GM18498 (cell line): ENCODE data around the gene FNDC7.
"Not testable (repeated sequence)": the region's sequence is repeated elsewhere in the genome, so short reads cannot be mapped to it uniquely, and the experiment has no call there.

Experiments used
- ATAC-seq: cut with Tn5 transposase; IDR thresholded peaks from one replicate; pipeline ENCODE4 v1.9.1; 2021; ENCODE audit warnings: mild to moderate bottlenecking, moderate library complexity; ENCODE audit not compliant: unreplicated experiment

FNDC7 gene, protein sequence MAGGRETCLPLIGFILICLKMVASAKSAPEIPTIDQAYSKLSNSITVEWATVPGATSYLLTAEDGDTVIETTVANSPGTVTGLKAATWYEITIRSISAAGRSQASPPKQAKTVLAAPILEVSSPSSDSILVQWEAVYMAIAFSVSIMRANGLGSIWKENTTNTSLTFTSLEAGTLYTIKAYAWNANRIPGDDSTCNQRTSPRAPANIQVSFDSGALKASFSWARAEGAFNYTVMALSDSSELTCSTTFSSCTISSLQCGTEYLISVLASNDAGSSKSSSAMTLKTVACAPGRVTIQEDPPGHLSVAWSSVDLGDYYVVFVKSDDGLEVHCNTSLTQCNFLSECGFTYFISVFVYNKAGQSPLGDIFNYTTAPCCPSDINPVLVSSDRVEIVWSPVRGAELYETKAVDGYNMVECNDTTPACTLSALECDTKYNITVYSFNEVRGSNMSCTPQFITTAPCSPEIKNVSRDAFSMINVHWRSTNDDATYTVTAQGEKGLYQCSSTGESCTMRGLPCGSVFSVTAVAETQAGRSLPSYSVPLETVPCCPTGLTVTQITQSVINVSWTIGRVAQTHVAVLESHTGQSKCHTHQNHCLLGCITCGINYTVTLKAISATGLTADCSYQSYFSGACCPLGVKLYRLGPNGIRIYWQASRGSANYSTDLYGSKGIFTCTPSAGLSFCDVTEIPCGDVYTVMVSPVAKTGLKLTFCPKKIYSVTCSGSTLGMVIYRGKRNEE

DNA sequence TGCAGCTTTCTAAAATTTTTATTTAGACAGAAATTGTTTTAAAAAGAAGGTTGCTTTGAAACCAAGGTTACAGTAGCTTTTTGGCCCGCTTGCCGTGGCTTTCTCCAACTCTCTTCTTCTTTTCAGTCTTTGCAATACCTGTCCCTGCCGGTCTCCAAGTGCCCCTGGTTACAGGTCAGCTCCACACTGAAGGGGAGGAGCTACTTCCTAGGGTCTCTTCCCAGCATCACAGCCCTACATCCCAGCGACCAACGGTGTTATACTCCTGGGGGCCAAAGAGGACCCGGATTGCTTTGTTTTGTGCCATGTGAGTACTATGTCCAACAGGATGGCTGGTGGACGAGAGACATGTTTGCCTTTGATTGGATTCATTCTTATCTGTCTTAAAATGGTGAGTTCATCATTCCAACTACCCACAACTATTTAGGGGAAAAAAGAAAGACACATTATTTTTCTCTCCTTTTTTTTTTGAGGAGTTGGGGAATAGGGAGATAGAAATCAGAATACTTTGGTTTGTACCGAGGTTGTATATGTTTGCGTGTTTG, at the start of gene FNDC7:
TSS of gene FNDC7 (plus strand) at position 303 of the 545 bp plus-strand sequence. CDS start at position 329, 26 bp downstream.
- ATAC-seq: no peak

DNA sequence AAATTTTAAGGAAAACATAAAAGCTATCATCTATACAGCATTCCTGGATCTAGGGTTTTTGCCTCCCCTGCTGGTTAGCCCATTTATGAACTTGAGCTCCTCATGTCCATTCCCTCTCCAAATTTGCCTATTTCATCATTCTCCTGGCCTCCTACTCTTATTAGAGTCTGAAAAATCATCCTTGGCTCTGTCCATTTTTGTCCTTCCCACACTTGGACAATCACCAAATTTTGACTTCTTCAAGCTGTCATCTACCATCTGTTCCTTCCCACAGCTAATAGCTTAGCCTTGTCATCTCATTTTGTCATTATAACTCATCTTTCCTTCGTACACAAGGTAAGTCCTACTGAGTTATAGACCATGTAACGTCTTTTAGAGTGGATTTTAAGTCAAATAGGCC, 49.6 kb upstream of the FNDC7 start:
- ATAC-seq: no peak

DNA sequence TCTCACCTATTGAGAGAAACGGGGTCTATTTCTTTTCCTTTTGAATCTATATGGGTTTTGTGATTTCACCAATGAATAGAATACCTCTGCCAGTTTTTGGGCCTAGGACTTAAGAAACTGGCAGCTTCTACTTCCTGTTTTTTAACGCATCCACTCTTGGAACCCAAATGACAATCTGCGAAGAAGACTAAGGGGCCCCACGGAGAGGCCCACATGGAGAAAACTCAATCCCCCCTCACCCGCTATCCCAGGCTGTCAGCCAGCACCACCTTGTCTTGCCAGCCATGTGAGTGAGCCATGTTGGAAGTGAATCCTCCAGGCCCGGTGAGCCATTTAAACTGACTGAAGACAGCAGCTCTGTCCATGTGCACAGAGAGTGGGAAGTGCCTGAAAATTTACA, 48.2 kb upstream of the FNDC7 start:
- no peak for ATAC-seq

DNA sequence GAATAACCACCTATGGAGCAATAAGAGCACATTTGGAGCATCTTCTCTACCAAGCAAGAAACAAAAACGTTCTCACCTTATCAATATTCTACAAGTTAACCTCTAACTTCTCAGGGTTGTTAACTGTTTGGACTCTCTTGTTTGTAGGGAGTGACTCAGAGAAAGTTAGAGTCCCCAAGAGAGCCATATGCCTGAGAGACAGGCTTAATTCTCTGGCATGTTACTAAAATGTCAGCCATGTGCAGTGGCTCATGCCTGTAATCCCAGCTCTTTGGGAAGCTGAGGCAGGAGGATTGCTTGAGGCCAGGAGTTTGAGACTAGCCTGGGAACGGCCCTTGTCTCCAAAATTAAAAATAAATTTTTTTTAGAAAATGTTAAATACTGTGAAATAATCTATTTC, 47.6 kb upstream of the FNDC7 start:
- no peak for ATAC-seq

DNA sequence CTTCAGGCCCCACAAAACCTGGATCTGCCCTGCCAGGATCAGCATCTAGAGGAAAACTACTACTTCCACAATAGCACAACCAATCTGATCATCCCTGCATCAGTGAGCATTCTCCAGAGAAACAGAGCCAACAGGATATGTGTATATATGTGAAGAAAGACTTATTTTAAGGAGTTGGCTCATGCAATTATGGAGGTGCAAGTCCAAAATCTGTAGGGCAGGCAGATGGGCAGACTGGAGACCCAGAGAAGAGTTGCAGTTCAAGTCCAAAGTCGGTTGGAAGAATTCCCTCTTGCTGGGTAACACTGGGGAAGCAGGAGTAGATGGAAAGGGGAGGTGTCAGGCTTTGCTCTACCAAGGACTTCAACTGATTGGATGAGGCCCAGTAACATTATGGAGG, 46.9 kb upstream of the FNDC7 start:
- ATAC-seq: no peak

DNA sequence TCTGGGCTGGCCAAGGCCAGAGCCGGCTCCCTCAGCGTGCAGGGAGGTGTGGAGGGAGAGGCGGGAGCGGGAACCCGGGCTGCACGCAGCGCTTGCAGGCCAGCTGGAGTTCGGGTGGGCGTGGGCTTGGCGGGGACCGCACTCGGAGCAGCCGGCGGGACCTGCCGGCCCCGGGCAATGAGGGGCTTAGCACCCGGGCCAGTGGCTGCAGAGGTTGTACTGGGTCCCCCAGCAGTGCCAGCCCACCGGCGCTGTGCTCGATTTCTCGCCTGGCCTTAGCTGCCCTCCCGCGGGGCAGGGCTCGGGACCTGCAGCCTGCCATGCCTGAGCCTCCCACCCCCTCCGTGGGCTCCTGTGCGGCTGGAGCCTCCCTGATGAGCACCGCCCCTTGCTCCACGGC, 45.3 kb upstream of the FNDC7 start:
- ATAC-seq: not testable (repeated sequence)

DNA sequence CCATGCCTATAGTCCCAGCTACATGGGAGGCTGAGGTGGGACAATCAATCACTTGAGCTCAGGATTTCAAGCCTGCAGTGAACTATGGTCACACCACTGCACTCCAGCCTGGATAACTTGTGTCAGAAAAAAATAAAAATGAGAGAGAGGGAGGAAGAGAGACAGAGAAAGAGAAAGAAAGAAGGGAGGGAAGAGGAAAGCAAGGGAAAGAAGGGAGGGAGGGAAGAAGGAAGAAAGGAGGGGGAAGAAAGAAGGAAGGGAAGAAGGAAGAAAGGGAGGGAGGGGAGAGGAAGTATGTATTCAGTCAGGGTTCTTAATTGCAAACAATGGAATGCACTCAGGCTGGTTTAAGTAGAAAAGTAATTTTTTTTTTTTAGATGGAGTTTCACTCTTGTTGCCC, 43.9 kb upstream of the FNDC7 start:
- no peak for ATAC-seq

DNA sequence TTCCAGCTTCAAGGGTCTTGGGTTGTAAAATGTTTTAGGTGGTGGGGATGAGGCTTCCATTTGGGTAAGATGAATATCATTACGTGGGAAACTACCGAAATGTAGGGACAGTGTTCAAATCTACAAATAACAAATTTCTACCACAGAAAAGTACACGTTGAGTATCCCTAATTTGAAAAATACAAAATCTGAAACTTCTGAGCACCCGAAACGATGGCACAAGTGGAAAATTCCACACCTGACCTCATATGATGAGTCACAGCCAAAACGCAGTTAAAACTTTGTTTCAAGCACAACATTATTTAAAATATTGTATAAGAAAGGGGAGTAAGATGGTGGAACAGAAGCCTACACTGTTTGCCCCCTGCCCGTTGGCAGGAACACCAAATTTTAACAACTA, 43.0 kb upstream of the FNDC7 start:
- ATAC-seq: no peak

DNA sequence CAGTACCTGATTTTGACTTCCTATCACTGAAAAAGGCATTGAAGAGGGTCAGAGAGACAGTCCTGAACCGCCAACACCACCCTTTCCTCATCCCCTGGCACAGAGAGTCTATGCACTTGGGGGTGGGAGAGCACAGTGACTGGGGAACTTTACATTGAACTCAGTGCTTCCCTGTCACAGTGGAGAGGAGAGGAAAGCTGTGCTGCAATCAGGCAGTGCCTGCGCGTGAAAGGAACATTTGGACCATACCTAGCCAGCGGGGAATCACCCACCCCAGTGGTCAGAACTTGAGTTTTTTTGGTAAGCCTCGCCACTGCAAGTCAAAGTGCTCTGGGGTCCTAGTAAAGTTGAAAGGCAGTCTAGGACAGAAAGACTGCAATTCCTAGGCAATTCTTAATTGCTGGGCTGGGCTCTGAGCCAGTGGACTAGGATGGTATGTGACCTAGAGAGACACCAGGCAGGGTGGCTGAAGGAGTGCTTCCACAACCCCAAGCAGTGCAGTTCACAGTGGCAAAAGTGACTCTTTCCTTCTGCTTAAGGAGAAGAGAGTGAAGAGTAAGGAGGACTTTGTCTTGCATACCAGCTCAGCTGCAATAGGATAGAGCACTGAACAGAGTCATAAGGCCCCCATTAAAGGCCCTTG, 42.5 kb upstream of the FNDC7 start:
- no peak for ATAC-seq

DNA sequence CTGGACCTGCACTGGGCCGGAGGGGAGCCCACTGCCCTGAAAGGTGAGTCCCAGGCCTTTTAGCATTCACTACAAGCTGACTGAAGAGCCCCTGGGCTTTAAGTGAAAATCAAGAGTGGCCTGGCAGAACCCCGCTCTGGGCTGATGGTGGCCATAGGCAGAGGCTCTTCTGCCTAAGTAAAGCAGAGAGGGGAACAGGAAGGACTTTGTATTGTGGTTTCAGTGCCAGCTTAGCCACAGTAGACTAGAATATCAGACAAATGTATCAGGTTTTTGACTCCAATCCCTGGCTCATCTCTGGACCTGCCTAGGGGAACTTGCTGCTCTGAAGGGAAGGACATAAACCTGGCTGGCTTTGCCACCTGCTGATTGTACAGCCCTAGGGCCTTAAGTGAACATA, 41.6 kb upstream of the FNDC7 start:
- no peak for ATAC-seq

DNA sequence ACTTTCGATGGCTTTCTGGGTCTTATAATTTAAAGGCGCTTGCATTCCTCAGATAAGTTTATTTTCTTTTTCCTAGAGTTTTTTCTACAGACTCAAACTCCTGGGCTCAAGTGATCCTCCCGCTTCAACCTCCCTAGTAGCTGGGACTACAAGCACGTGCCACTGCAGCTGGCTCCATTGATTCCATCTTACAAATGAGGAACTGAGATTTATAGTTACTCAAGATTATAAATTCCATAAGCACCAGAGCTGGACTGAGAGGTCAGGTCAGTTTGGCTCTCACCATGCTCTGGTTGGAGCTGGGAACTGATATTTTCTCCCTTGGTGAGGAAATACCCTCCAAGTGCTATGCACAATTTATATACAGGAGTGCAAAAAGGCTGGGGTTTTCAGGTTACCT, 34.0 kb upstream of the FNDC7 start:
- no peak for ATAC-seq

DNA sequence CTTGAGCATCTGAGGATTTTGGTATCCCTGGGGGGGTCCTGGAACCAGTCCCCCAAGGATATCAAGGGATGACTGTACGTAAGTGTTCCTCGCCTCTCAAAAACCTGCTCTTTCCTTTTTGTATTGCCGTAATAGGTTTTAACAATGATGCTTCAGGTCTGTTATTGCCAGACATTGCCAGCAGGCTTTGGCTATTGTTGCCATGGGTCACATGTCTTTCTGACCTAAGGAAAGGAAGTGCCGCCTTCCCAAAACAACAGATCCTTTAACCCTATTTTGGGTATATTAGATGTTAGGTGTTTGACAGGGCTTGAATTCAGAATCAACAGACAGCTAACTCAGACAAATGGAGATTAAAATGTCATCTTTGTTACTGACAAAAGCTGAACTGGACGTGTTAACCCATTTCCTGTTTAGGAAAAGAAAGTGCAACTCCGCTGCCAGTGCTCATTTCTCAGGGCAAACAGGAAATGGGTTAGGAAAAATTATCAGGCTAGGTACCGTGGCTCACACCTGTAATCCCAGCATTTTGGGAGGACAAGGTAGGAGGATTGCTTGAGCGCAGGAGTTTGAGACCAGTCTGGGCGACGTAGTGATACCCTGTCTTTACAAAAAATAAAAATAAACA, 33.0 kb upstream of the FNDC7 start:
- ATAC-seq: no peak

DNA sequence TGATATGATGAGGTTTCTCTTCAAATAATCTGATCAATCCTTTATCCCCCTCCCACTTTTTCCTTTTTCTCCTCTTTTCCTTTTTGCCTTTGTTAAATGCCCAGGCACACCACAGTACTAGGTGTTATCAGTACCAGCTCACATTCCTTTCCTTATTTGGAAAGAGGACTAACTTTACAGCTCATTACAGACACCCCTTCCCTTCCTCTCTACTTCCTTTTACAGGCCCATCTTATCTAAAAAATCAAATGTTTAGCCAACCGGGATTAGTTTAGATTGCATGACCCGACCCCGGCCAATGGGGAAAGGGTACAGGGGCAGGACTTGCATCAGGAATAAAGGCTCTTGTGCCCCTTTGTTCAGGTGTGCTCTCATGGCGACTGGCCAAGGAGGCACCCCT, 31.0 kb upstream of the FNDC7 start:
- ATAC-seq: not testable (repeated sequence)

DNA sequence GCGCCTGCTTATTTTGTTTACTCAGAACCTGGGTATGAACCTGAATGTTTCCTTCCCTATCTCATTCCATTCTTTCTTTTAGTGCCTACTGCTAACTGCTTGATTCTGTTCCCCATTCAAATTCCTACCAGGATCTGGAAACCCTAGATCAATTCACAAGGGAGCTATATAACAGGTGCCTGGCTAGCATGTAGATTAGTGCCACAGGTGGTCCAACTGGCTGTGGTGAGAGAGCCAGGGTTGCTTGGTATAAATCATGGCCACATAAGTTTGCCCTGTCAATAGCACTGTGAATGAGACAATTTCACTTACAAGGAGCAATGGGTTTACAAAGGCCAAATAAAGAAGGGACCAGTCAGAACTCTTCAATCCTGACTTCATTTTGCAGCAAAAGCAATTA, 27.2 kb upstream of the FNDC7 start:
- ATAC-seq: no peak

DNA sequence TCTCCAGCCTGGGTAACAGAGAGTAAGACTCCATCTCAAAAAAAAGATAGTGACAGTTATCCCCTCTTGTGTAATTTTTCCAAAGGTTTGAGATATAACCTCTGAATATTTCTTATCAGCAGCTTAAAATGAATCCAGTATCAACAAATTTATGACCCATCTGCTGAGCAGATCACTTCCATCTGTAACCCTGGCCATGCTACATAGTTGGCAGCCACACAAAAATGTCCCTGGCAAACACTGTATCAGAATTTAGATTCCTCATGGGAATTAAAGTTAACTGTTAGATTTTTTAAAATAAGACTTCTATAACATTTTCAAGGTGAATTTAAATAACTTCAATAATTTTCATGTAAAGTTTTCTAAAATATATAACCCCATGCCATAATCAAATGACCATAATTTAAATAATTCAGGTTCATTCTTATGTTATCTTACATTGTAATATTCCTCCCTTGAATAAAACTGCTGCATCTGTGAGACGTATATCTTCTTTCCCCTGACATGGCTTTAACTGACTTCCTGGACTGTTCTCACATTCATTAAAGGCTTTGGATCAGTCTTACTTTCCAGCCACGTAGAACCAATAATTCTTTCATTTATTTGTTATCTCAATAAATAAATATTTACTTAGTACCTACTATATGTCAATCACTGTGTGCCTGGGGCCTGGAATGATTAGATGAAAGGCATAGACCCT, 25.9 kb upstream of the FNDC7 start:
- ATAC-seq: no peak

DNA sequence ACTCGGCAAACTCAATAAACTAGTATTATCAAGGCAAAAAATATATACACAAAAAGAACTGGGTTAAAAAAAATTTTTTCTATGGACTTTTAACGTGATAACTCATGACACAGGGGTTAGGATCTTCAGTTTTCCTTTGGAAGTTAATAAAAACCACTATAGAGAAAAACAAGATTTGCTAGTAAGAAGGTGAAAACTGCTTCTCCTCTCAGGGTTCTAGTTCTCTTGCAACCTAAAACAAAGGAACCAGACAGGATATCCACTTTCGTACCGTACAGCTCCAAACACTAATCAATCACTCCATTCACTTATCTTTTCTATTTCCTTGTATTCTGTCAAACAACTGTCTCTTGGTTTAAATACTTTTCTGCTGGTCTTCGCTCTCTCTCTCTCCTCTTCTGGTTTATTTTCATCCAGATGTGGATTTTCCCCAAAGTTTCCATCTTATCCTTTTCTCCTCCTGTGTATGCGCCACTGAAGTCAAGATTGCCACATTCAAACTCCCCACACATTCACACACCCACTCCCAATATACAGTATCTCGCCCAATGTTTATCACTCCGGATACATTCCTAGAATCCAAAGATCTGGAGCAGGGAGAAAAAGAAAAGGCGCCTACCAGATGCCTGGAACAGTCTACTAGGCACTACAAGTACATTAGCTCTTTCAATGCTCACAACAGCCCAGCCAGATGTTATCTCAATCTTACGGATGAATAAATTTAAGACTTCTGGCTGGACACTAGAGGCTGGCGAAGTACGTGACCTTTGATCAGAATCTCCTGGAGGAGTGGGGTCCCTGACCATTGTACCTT, 21.4 kb upstream of the FNDC7 start:
- peak; percentile 4 for ATAC-seq

DNA sequence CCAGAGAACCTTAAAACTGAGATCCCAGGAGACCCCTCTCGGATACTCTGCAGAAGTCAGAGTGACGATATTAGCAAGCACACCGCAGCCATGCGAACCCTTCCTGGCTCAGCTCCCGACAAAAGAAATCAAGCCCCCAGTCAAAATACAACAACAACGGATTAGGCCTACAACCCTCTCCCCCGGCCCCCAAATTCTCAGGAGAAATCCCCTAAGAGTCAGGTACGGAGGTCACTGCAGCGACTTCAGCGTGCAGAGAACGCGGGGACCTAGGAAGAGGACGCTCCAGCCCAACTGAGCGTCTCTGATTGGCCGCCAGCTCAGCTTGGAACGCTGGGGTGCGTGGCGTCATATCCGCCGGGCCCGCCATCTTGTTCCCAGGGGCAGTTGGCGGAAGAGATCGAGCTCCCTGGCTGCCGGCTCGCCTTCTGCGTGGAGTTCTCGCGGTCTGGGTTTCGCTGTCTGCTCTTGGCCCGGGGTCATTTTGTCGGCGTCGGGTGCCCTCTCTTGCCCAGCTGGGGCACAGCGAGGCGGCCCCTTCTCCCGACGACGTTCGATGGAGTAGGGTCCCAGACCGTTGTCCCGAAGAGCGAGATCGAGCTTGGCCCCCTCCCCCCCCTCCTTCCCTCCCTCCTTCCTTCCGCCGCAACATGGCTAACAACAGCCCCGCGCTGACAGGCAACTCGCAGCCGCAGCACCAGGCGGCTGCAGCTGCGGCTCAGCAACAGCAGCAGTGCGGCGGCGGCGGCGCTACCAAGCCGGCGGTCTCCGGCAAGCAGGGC, 20.6 kb upstream of the FNDC7 start, which contains the start of gene PRPF38B:
TSS of gene PRPF38B (plus strand) at position 369 of the 782 bp plus-strand sequence. CDS start at position 651, 282 bp downstream.
- ATAC-seq: peak; percentile 95

DNA sequence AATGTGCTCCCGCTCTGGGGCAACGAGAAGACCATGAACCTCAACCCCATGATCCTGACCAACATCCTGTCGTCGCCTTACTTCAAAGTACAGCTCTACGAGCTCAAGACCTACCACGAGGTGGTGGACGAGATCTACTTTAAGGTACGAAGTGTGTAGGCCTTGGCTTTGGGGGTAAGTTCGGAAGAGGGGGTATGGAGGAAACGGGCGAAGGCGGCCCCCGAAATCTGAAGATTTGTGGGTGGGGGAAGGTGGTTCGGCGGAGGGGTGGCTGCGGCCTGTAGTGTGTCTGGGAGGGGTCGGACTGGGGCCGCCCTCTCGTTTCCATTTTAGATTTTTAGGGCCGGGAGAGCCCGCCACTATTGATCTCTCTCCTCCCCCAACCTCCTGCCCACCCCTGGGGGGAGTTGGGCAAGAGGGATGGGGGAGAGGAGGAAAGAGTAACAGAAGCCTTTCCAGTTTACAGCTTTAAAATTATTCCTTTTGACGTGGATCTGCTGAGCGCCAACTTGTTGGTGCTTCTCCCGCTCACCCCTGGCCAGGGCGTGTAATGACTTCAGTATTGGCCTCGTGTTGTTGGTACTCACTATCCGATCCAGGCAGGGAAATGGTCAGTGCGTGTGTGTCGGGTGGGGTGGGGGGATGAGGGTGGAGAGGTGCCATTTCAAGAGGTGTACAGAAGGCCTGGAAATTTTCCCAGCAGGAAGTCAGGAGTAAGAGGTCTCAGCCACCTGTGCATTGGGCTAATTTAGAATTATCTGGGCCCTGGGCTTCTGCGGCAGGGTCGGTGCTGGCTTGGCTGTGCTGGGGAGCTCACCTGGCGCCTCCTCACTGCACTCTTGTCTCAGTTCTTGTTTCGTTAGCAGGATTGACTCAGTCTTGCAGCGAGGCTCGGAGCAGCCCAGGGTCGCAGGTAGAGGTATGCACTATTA, 19.7 kb upstream of the FNDC7 start:
- peak; percentile 54 for ATAC-seq
